GM23338 (cell line): ENCODE results near the gene RPS6KC1.

Experiments
- CREB1 ChIP-seq: fragments of 250-450 bp; sonication (Bioruptor Pico); IDR thresholded peaks from 2 replicates; pipeline ENCODE4 v1.5.0; 2020; ENCODE audit warnings: low read depth, mild to moderate bottlenecking, moderate library complexity
- EZH2 ChIP-seq: fragments of 200-600 bp; sonication (generic); IDR thresholded peaks from one replicate; pipeline ENCODE4 v1.8.0; 2017; ENCODE audit warnings: antibody characterized with exemption, mild to moderate bottlenecking, low read depth; ENCODE audit not compliant: unreplicated experiment
- EZH2phosphoT487 ChIP-seq: fragments of 200-600 bp; sonication (generic); IDR thresholded peaks from one replicate; pipeline ENCODE4 v1.8.1; 2018; ENCODE audit warnings: antibody characterized with exemption; ENCODE audit not compliant: unreplicated experiment
- JUNB ChIP-seq: IDR thresholded peaks from one replicate; pipeline ENCODE4 v1.6.1; 2016; ENCODE audit warnings: antibody characterized with exemption; ENCODE audit not compliant: unreplicated experiment
- POLR2AphosphoS5 ChIP-seq: IDR thresholded peaks from 2 replicates; pipeline ENCODE4 v1.6.1; 2016; ENCODE audit warnings: antibody characterized with exemption, low read depth
- ZNF114 ChIP-seq: fragments of 250-450 bp; sonication (Bioruptor Pico); IDR thresholded peaks from 2 replicates; pipeline ENCODE4 v1.5.0; 2020; ENCODE audit warnings: mild to moderate bottlenecking, moderate library complexity
- ZNF331 ChIP-seq: fragments of 250-450 bp; sonication (Bioruptor Pico); IDR thresholded peaks from 2 replicates; pipeline ENCODE4 v1.5.0; 2020; ENCODE audit warnings: low read depth, mild to moderate bottlenecking, moderate library complexity
- TF ChIP-seq, protein P1 (sequence below), 2 experiments: fragments of 200-600 bp in 1 of 2; sonication (generic) in 1 of 2; conservative IDR thresholded peaks; 2 replicates each; pipeline versions ENCODE4 v1.5.1 to v1.6.1; 2016 to 2017; ENCODE audit warnings: antibody characterized with exemption in 2 of 2, low read depth in 2 of 2, mild to moderate bottlenecking in 2 of 2, moderate library complexity in 1 of 2
- TF ChIP-seq, protein P2 (sequence below): IDR thresholded peaks from one replicate; pipeline ENCODE4 v1.6.1; 2018; ENCODE audit warnings: antibody characterized with exemption; ENCODE audit not compliant: unreplicated experiment
- TF ChIP-seq, protein P3 (sequence below): IDR thresholded peaks from 2 replicates; pipeline ENCODE4 v1.6.1; 2016; ENCODE audit warnings: antibody characterized with exemption

DNA sequence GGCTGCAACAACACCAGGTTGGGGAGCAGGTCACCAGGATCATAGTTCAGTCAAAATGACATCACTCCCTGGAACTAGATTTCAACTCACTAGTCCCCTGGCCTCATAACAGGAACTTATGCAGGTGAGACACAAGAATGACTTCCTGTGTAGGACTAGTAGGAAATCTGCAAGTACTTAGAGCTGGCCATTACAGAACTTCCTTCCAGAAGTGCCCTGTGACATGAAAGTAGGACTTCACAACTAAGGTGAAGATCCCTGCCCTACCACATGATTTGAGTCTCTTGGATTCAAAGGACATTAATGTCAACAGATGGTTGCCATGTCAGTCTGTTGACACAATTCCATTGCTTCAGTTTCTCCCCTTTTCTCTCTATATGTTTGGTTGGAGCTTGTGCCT is 223.1 kb downstream of the RPS6KC1 start:
- TF ChIP-seq, protein P1, sequence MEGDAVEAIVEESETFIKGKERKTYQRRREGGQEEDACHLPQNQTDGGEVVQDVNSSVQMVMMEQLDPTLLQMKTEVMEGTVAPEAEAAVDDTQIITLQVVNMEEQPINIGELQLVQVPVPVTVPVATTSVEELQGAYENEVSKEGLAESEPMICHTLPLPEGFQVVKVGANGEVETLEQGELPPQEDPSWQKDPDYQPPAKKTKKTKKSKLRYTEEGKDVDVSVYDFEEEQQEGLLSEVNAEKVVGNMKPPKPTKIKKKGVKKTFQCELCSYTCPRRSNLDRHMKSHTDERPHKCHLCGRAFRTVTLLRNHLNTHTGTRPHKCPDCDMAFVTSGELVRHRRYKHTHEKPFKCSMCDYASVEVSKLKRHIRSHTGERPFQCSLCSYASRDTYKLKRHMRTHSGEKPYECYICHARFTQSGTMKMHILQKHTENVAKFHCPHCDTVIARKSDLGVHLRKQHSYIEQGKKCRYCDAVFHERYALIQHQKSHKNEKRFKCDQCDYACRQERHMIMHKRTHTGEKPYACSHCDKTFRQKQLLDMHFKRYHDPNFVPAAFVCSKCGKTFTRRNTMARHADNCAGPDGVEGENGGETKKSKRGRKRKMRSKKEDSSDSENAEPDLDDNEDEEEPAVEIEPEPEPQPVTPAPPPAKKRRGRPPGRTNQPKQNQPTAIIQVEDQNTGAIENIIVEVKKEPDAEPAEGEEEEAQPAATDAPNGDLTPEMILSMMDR (conservative IDR thresholded peaks at IDR 0.05; ENCODE audit: low read depth in 2 of 2) = no peak
- no peak for TF ChIP-seq EZH2
- TF ChIP-seq POLR2AphosphoS5 = no peak
- TF ChIP-seq ZNF114 (CRISPR knock-in tag) = no peak
- TF ChIP-seq ZNF331 (CRISPR knock-in tag) = no peak
- TF ChIP-seq, protein P2, sequence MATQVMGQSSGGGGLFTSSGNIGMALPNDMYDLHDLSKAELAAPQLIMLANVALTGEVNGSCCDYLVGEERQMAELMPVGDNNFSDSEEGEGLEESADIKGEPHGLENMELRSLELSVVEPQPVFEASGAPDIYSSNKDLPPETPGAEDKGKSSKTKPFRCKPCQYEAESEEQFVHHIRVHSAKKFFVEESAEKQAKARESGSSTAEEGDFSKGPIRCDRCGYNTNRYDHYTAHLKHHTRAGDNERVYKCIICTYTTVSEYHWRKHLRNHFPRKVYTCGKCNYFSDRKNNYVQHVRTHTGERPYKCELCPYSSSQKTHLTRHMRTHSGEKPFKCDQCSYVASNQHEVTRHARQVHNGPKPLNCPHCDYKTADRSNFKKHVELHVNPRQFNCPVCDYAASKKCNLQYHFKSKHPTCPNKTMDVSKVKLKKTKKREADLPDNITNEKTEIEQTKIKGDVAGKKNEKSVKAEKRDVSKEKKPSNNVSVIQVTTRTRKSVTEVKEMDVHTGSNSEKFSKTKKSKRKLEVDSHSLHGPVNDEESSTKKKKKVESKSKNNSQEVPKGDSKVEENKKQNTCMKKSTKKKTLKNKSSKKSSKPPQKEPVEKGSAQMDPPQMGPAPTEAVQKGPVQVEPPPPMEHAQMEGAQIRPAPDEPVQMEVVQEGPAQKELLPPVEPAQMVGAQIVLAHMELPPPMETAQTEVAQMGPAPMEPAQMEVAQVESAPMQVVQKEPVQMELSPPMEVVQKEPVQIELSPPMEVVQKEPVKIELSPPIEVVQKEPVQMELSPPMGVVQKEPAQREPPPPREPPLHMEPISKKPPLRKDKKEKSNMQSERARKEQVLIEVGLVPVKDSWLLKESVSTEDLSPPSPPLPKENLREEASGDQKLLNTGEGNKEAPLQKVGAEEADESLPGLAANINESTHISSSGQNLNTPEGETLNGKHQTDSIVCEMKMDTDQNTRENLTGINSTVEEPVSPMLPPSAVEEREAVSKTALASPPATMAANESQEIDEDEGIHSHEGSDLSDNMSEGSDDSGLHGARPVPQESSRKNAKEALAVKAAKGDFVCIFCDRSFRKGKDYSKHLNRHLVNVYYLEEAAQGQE = no peak
- TF ChIP-seq, protein P3, sequence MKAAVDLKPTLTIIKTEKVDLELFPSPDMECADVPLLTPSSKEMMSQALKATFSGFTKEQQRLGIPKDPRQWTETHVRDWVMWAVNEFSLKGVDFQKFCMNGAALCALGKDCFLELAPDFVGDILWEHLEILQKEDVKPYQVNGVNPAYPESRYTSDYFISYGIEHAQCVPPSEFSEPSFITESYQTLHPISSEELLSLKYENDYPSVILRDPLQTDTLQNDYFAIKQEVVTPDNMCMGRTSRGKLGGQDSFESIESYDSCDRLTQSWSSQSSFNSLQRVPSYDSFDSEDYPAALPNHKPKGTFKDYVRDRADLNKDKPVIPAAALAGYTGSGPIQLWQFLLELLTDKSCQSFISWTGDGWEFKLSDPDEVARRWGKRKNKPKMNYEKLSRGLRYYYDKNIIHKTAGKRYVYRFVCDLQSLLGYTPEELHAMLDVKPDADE = no peak
- no peak for TF ChIP-seq EZH2phosphoT487
- TF ChIP-seq JUNB = no peak
- TF ChIP-seq CREB1 = no peak
